HL-60/S4 (cell line): ENCODE results near the gene IL3.

Experiments used
- in situ Hi-C: fragments of 300-500 bp; cut with MboI; formaldehyde crosslinking; loops from 2 replicates; pipeline ENCODE4 v1.14.3; 2022; ENCODE audit warnings: low sequenced_read_pairs

Gene IL3, protein sequence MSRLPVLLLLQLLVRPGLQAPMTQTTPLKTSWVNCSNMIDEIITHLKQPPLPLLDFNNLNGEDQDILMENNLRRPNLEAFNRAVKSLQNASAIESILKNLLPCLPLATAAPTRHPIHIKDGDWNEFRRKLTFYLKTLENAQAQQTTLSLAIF

DNA sequence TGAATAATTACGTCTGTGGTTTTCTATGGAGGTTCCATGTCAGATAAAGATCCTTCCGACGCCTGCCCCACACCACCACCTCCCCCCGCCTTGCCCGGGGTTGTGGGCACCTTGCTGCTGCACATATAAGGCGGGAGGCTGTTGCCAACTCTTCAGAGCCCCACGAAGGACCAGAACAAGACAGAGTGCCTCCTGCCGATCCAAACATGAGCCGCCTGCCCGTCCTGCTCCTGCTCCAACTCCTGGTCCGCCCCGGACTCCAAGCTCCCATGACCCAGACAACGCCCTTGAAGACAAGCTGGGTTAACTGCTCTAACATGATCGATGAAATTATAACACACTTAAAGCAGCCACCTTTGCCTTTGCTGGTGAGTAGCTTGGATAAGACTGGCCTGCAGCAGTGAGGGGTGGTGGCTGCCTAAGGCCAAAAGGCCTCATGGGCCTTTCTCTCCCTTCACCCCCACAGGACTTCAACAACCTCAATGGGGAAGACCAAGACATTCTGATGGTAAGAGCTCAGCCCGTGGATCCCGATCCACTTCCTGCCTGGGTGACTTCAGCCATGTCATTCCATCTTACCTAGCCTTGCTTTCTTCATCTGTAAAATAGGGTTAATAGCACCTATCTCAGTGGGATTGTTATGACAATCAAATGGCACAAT lies at the start of gene IL3:
TSS of gene IL3 (plus strand) at position 155 of the 661 bp plus-strand sequence. CDS start at position 207, 52 bp downstream.
- in situ Hi-C loops, result no loop called here

DNA sequence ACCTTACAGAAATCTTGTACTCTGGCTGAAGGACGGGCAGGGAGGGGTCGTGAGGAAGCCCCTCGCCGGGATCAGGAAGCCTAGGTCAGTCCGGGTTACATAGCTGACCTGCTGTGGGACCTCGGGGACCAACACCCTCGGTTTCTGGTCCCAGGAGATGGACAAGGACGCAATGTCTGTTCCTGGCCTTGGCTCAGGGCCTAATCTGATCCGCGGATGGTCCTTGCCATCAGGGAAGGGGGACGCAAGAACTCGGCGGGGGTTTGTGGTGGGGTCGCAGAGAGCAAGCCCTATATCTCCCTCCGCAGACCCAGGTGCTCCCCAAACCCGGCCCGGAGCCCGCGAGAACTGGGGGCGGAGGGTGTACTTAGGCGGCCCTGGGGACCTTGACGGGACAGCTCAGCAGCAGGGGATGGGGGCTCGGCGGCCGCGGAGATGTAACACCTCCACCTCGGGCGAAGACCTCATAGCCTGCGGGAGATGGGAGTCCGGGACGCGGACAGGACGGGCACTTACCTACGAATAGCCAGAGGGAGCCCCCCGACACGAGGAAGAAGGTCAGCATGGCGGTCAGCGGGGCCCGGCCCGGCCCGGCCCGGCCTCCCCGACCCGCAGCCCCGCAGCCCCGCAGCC lies 49.4 kb upstream of the IL3 start:
- in situ Hi-C loops, result loop anchor here (25.0 kb wide), 2 partner anchors 424 to 574 kb away; no protein-coding TSS in a partner anchor

DNA sequence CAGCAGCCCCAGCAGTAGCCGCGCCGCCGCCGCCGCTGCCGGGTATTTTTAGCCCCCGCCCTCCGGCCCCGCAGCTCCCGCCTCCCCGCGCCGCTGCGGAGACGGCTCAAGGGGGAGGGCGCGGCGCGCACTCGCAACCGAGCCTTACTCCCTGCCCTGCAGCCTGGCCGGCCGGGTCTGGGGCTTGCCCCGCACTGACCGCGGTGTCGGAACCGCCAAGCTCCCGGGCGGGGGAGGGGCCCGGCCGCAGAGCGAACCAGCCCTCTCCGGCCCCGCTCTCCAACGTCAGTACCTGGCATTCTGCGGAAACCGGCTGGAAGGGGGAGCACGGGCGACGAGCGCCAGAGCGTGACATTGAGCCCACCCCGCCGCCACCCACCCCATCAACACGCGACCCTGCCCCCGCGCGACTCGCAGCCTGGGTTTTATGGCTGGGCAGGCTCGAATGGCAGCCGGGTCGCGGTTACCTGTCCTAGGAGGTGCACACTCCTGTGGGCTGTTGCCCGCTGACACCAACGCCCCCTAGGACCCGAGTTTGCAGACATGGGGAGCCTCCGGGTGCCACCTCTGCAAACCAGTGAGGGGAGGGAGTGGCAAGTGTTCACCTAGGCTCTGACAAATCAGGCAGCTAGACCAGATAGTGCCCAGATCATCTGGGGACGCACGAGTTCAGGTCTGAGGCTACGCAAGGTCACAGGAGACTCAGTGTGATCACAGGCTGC lies 48.7 kb upstream of the IL3 start, which contains the start of gene ACSL6:
TSS of gene ACSL6 (minus strand) at position 37 of the 722 bp plus-strand sequence. CDS start 105 bp downstream, outside the sequence.
- in situ Hi-C loops, result loop anchor here (25.0 kb wide), 2 partner anchors 424 to 574 kb away; no protein-coding TSS in a partner anchor

DNA sequence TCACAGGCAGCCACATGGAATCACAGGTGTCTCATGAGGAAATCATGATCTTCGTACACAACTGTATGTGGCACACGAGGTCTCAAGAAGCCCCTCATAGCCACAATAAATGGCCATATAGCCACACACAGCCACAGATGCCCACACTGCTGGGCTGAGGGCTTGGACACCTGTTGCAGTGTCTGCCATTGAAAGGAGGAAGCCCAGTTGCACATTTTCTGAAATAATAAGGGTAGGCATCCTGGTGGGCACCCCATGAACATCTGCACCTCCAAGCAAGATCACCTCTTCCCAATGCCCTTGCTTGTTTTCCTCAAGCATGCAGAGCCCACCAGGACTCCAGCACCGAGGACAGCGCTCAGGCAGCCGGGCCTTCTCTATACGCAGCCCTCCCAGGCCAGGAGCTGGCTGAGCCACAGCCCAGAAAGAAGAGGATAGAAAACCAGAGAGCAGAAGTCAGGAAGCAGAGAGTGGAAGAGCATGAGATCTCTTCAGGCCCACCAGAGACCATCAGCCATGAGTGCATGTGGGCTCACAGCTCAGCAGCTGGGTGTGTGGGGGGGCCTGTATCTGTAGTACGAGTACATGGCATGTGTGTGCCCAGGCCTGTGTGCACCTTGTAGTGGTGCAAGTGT lies 48.0 kb upstream of the IL3 start:
- in situ Hi-C loops, result loop anchor here (25.0 kb wide), 2 partner anchors 425 to 575 kb away; no protein-coding TSS in a partner anchor

DNA sequence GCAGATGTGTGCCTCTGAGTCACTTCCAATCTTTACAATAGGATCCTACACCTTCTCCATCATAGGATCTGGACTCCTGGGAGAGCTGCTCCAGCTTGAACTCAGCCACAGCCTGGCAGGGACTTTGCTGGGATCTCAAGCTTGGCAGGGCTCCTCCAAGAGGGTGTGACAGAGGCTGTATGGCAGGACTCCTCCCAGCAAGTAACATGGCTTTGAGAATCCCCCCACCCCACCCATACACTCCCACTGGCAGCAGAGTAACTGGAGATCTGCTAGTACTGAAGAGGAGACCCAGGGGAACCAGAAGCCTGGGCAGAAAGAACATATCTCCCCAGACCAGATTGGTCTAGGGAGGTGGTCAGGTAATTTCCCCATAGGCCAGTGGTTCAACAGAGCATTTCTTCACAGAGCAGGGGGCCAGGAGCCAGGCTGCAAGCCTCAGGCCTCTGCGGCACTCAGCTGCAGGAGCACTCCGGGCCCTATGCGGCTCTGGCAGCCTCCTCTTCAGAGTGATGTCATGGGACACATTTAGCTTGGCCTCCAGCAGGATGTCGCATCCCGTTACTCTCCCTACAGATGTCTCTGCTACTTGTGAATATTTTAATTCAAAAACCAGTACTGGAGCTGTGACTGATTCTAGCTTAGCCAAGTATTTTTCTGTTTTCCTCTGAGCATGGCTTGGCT lies 47.3 kb upstream of the IL3 start:
- in situ Hi-C loops, result loop anchor here (25.0 kb wide), 2 partner anchors 426 to 576 kb away; no protein-coding TSS in a partner anchor

DNA sequence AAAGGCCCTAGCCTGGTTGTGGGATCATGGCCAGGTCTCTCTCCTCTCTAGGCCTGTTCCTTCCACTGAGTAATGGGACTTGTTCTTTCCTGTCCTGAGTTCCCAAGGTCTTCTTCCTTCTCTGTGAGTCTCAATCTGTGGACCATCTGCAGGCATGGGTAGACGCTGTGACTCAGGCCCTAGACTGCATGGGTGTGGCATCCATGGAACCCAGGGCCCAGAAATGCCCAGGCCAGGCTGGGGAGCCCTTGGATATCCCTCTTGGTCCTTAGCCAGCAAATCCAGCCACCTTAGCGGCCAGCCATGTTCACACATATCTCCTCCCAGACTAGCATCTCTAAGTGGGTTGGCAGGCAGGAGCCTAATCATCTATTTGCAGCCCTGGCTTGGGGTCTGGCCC lies 46.7 kb upstream of the IL3 start:
- in situ Hi-C loops, result loop anchor here (25.0 kb wide), 2 partner anchors 426 to 576 kb away; no protein-coding TSS in a partner anchor

DNA sequence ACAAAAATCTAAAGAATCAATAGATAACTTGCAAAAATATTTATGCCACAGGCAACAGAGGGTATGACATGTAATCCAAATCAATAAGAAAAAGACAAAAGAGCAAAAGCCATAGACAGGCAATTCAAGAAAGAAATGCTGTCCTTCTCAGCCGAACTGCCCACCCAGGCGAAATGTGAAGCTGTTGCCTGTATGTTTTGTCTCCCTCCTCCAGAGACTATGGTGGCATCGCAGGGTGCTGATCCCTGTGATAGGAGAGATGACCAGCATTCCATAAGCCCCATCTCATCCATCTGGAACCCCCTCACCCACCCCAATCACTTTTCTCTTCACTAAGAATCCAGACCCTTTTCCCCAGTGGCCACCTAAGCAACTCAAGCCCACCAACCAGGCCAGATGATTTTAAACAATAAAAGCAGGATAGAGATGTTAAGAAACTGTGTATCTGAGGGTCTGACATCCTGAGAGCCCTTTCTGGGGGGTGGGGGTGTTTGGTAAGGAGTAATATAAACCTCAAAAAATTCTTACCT lies 43.7 kb upstream of the IL3 start:
- in situ Hi-C loops, result loop anchor here (25.0 kb wide), 2 partner anchors 429 to 579 kb away; no protein-coding TSS in a partner anchor

DNA sequence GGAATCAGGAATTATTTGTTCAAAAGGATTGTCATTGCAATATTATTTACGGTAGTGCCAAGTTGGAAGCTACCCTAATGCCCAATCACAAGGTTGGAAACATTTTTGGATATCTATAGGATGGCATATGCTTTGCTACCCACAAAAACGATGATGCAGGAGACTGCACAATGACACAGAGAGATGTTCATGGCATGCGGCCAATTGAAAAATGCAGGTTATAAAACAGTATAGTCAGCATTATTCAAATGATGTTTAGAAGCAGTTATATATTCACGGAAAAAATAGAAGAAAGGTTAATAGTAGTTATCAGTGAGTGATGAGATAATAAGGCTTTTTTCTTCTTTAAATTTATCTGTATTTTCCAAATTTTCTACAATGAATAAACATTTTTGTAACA lies 43.1 kb upstream of the IL3 start:
- in situ Hi-C loops, result loop anchor here (25.0 kb wide), 2 partner anchors 430 to 580 kb away; no protein-coding TSS in a partner anchor

DNA sequence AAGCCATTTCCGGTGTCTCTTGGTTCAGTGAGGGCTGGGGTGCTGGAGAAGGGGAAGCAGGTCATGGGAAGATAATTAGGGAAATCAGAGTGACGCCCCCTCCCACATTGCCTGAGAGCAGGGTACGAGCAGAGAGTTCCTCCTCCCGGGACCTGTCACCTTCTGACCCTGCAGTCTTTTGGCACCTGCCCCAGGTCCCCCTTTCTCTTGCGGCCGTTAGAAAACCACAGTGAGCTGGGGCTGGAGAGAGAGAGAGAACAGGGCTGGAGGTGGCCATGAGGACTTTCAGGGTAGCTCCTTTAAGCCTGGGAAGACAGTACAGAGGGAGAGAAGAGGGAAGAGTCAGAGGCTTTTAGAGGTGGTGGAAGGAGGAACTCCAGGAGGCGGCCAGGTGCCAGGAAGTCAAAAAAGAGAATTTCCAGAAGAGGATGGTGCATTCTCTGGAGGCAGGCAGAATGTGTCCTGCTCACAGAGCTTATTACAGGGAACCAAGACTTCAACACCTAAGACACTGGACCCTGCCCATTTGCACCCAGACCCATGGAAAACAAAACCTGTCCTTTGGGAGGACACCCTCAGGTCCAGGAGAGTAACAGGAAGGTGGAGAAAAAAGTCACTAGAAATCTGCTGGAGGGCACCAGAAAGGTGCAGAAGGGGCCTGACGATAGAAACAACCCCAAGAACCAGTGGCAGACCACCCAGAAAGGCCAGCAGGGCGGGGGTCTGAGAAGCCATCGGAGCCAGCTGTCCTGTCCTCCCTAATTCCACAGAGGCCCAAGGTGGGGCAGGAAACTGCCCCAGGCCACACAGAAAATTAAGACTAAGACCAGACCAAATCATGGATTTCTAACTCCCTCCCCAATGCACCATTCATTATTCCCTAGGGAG lies 42.5 kb upstream of the IL3 start:
- in situ Hi-C loops, result loop anchor here (25.0 kb wide), 2 partner anchors 431 to 581 kb away; no protein-coding TSS in a partner anchor

DNA sequence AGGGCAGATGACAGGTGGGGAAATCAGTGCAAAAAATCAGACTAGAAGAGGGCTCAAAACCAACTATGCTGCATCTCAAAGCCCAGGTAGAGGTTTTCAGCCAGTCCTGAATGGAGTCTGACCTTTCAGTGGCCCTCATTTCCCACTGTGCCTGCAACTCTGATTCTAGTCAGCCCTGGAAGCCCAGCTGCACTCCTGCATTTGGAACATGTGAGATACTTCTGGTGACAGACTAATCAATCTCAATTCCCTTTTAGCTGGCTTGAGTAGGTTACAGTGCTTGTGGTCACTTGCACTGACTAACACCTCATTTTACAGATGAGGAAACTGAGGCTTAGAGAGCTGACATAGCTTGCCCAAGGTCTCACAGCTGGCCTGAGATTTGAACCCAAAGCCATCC lies 41.1 kb upstream of the IL3 start:
- in situ Hi-C loops, result loop anchor here (25.0 kb wide), 2 partner anchors 432 to 582 kb away; no protein-coding TSS in a partner anchor

DNA sequence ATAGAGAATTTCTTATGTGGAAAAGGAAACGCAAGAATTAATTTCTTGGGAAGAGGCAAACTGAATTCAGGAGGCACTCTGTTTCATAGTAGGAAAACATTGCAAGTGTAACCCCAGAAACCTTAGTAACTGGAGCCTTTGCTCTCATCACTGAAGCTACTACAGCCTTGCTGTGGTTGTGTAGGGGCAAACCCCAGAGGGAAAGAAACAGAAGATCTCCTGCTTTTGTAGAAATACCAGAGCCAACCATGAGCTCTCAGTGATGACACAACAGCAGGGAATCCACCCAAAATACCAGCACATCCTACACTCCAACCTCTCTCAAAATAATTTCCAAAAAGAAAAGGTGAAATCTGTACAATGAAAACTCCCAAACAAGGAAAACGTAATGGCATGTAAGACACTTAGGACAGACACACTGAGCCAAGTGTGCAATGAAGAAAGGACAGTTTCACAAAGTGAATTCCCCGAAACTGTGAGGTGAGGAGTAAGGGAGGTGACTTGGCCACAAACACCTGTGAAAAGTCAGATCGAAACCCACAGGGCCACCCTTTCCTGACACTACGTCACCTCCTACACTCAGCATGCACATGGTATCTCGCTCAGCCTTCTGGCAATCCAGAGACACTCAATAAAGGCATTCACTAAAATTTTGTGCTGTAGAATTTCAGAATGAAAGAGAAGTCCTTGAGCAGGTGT lies 40.4 kb upstream of the IL3 start:
- in situ Hi-C loops, result loop anchor here (25.0 kb wide), 2 partner anchors 433 to 583 kb away; no protein-coding TSS in a partner anchor

DNA sequence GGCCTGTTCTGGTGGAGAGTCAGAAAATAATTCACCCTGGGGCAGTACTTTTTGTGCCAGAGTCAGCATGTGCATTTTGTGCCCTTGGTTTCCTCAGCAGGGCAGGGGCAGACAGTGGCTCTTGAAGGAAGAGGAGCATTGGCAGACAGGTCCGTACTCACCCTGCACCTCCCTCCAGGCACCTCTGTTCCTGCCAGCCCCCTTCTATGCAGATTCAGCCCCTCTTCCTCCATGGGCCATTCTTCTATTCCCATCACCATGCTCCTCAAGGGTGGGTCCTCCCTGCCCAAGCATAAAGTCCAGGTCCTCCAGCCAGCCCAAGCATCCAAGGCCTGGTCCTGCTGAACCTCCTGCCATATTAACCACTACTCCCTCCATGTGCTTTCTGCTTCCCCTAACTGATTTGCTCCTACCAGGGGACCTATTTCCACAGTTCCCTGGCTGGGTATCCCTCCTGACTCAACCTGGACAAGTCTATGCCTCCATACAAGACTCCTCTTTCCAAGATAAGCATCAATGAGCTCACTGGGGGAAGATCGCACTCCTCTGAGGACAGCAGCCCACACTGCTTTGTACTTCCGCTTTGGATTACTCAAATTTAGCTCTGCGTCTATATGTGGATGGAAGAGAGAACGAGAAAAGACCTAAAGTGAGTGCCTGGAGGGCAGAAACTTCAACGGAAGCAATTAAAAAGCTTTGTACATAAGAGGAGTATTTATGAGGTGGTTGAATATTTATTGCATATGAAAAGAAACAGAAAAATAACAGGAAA lies 39.7 kb upstream of the IL3 start:
- in situ Hi-C loops, result loop anchor here (25.0 kb wide), 2 partner anchors 433 to 583 kb away; no protein-coding TSS in a partner anchor

DNA sequence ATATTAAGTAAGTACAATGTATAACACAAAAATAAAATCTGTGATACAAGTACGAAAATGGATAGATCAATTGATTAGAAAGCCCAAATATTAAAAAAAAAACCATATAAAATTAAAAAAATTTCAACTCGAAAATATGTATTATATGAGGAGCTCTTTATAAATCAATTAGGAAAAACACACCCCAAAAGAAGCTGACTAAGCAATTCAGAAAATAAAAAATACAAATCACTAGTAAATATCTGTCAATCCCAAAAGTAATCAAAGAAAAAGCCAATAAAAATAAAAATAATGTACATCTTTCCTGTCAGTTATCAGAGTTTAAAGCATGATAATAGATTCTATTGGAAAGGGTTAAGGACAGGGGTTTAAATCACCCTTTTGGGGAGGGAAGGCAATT lies 38.8 kb upstream of the IL3 start:
- in situ Hi-C loops, result loop anchor here (25.0 kb wide), 2 partner anchors 434 to 584 kb away; no protein-coding TSS in a partner anchor

DNA sequence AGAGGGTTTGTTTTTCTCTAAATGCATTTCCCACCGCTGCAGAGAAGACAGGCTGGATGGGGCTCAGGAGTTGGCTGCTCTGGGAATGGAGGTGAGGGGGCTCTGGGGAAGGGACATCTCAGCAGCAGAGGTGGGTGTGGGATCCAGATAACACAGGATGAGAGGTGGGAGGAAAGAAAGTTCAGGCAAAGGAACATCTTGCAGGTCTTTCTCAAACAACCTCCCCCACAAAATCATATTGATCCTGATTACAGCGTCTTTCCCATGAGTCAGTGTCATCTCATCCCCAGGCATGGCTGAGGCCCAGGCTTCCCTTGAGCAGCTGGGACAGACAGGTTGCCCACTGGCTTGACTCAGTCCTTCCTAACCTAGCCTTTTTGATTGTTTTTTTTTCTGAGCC lies 37.7 kb upstream of the IL3 start:
- in situ Hi-C loops, result loop anchor here (25.0 kb wide), 2 partner anchors 435 to 585 kb away; no protein-coding TSS in a partner anchor

DNA sequence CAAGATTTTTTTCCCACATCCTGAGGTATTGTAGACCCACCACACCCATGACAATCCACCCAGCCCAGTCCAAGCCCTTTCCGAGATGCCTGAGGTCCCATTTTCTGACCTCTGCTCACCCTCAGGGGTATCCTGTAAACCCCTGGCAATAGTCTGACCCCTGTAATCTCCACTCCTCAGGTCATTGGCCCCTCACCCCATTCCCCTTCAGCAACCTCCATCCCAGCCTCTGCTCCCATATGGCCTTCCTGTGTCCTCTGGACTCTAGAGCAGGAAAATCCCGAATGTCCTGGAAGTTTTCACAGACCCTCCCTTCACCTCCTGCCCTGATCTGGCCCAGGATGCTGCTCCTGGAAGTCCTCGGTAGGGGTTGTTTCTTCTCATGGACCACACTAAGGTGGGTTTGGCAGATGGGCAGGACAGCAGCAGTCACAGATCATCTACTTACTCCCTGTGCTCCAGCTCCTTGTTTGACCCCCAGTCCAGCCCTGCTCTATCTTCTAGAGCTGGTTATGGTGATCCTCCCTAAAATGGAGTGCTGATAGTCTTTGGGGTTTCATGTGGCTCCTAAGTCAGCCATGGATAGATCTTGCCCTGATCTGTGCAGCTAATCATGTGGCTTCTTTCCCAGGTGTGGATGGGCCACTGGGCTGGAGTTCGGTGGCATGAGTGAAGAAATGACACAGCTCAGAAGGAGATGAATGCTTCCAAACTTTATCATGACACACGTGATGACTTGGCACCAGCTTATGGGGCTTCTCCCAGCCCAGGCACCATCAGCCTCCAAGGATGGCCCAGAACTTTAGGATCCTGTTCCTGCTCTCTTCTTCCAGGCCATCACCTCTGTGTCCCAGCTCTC lies 37.0 kb upstream of the IL3 start:
- in situ Hi-C loops, result loop anchor here (25.0 kb wide), 2 partner anchors 436 to 586 kb away; no protein-coding TSS in a partner anchor

DNA sequence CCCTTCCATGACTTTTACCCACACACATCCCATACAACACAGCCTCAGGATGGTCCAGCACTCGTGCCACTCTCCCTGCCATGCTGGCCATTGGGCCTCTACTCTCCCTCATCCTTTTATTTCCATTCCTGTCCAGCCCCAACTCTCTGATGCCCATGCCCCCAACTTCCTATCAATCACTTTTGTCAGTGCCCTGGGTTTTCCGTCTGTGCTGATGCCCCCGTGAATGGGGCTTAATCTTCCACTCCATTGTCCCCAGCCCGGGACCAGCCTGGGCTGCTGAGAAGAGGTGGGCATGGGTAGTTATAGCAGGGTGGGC lies 36.4 kb upstream of the IL3 start:
- in situ Hi-C loops, result loop anchor here (25.0 kb wide), 2 partner anchors 437 to 587 kb away; no protein-coding TSS in a partner anchor
